T-helper 1 cell treated with Interleukin-12 subunit alpha and Interleukin-12 subunit beta and Interleukin-4 antibody, amounts not matched to agents 30 ng/mL and 1 ng/mL, for 36 hours (primary cell): ENCODE data around the gene KLF7. TPM values are rescaled to one million over a fixed set of nuclear protein-coding genes. Genes with fewer than 3 reads are reported as not detected.

ENCODE experiments used
- intact Hi-C: fragments of 100-400 bp; cut with micrococcal nuclease; formaldehyde crosslinking; loops from one replicate; pipeline ENCODE4 v1.15.1; 2024
- total RNA-seq: library from RNA; stranded (reverse); gene quantifications from 2 replicates; pipeline ENCODE4 v1.2.3, GENCODE V29; 2022

Gene KLF7
- total RNA-seq, 1 donor from 2014 or later: 25.1 TPM

- intact Hi-C loops: no loop called here
Measured at GRCh38 chr2:207150284-207150683, 15.5 kb downstream of the KLF7 start.

- intact Hi-C loops: no loop called here
Measured at GRCh38 chr2:207149249-207150213, 16.2 kb downstream of the KLF7 start.

GRCh38 chr2:207148020-207148419 lies 17.7 kb downstream of the KLF7 start:
- intact Hi-C loops: no loop called here

- intact Hi-C loops: loop anchor here (5.0 kb wide), 3 partner anchors 188 to 287 kb away; no protein-coding TSS in a partner anchor
Measured at GRCh38 chr2:207144173-207144785, 21.5 kb downstream of the KLF7 start.

- intact Hi-C loops: loop anchor here (1.0 to 5.0 kb wide), 8 partner anchors 13 to 386 kb away; partner anchors contain the start of genes CREB1, FASTKD2 and MDH1B
Measured at GRCh38 chr2:207143215-207144172, 22.3 kb downstream of the KLF7 start.

- intact Hi-C loops: loop anchor here (1.0 to 5.0 kb wide), 4 partner anchors 190 to 331 kb away; no protein-coding TSS in a partner anchor
Measured at GRCh38 chr2:207142461-207142860, 23.3 kb downstream of the KLF7 start.

GRCh38 chr2:207141386-207141785 lies 24.4 kb downstream of the KLF7 start:
- intact Hi-C loops: loop anchor here (5.0 kb wide), 3 partner anchors 191 to 284 kb away; no protein-coding TSS in a partner anchor

- intact Hi-C loops: loop anchor here (5.0 kb wide), 3 partner anchors 192 to 283 kb away; no protein-coding TSS in a partner anchor
Measured at GRCh38 chr2:207140265-207140664, 25.5 kb downstream of the KLF7 start.

- intact Hi-C loops: no loop called here
Measured at GRCh38 chr2:207139552-207139951, 26.2 kb downstream of the KLF7 start.

- intact Hi-C loops: no loop called here
Measured at GRCh38 chr2:207138627-207139297, 27.0 kb downstream of the KLF7 start.

GRCh38 chr2:207137596-207138337 lies 28.0 kb downstream of the KLF7 start:
- intact Hi-C loops: no loop called here

- intact Hi-C loops: no loop called here
Measured at GRCh38 chr2:207136874-207137273, 28.9 kb downstream of the KLF7 start.

GRCh38 chr2:207135801-207136457 lies 29.8 kb downstream of the KLF7 start:
- intact Hi-C loops: no loop called here

GRCh38 chr2:207135340-207135739 lies 30.4 kb downstream of the KLF7 start:
- intact Hi-C loops: no loop called here

GRCh38 chr2:207133820-207134519 lies 31.8 kb downstream of the KLF7 start:
- intact Hi-C loops: loop anchor here (5.0 kb wide), 1 partner anchor 33 kb away; the partner anchor contains the start of gene KLF7

- intact Hi-C loops: loop anchor here (5.0 kb wide), 1 partner anchor 34 kb away; the partner anchor contains the start of gene KLF7
Measured at GRCh38 chr2:207133458-207133819, 32.3 kb downstream of the KLF7 start.

GRCh38 chr2:207132019-207132418 lies 33.7 kb downstream of the KLF7 start:
- intact Hi-C loops: loop anchor here (5.0 kb wide), 1 partner anchor 35 kb away; the partner anchor contains the start of gene KLF7

- intact Hi-C loops: loop anchor here (5.0 kb wide), 1 partner anchor 36 kb away; the partner anchor contains the start of gene KLF7
Measured at GRCh38 chr2:207131594-207131993, 34.2 kb downstream of the KLF7 start.
